WTC11 (cell line): Measurements from ENCODE around the gene DPF1. TPM values are rescaled to one million over a fixed set of nuclear protein-coding genes. Genes with fewer than 3 reads are reported as not detected.

Experiments used
- ATAC-seq: fragments of 200-7000 bp; cut with Tn5 transposase; 2 replicates; pipeline ENCODE4 v1.10.0; 2021; ENCODE audit warnings: mild to moderate bottlenecking, moderate library complexity
- CTCF ChIA-PET: fragments of 300-600 bp; sonication (Branson Sonifier 250); formaldehyde crosslinking; loops from one replicate; lab custom pipeline; 2021; ENCODE audit warnings: antibody characterized with exemption; lab: Charles Lee
- POLR2A ChIA-PET: fragments of 350-600 bp; sonication (Branson Sonifier 250); formaldehyde crosslinking; loops from one replicate; lab custom pipeline; 2021; ENCODE audit warnings: antibody characterized with exemption; lab: Charles Lee
- DNase-seq: peaks from one replicate; pipeline ENCODE4 v3.0.0; 2021; ENCODE audit warnings: low spot score
- H3K27ac Mint-ChIP-seq: 2 replicates; pipeline ENCODE4 v1.8.0; 2021; ENCODE audit warnings: mixed read lengths
- H3K27me3 Mint-ChIP-seq: 2 replicates; pipeline ENCODE4 v1.8.0; 2021; ENCODE audit warnings: low read depth, mild to moderate bottlenecking, moderate library complexity, mixed read lengths
- H3K36me3 Mint-ChIP-seq: 2 replicates; pipeline ENCODE4 v1.8.0; 2021; ENCODE audit warnings: mixed read lengths
- H3K4me1 Mint-ChIP-seq: 2 replicates; pipeline ENCODE4 v1.8.0; 2022; ENCODE audit warnings: mixed read lengths
- H3K4me3 Mint-ChIP-seq: 2 replicates; pipeline ENCODE4 v1.8.0; 2021; ENCODE audit warnings: mild to moderate bottlenecking, moderate library complexity, mixed read lengths
- H3K9me3 Mint-ChIP-seq: 2 replicates; pipeline ENCODE4 v1.8.0; 2021; ENCODE audit warnings: mixed read lengths
- ATF3 ChIP-seq: sonication (generic); formaldehyde crosslinking; conservative IDR thresholded peaks from 2 replicates; pipeline ENCODE4 v1.8.1; 2022; ENCODE audit warnings: mild to moderate bottlenecking, missing genetic modification reagents
- CREB1 ChIP-seq: sonication (generic); formaldehyde crosslinking; IDR thresholded peaks from 2 replicates; pipeline ENCODE4 v1.8.0; 2023; ENCODE audit warnings: mild to moderate bottlenecking, missing genetic modification reagents
- MXD4 ChIP-seq: fragments of 250-450 bp; sonication (Bioruptor Pico); IDR thresholded peaks from 2 replicates; pipeline ENCODE4 v1.8.0; 2021; ENCODE audit warnings: mild to moderate bottlenecking, moderate library complexity, borderline replicate concordance
- MYBL2 ChIP-seq: sonication (generic); formaldehyde crosslinking; IDR thresholded peaks from 2 replicates; pipeline ENCODE4 v1.8.1; 2023; ENCODE audit warnings: mild to moderate bottlenecking, moderate library complexity, missing genetic modification reagents
- NR1H2 ChIP-seq: sonication (generic); formaldehyde crosslinking; IDR thresholded peaks from 2 replicates; pipeline ENCODE4 v1.9.0; 2021; ENCODE audit warnings: mild to moderate bottlenecking, moderate library complexity, missing genetic modification reagents
- NR3C1 ChIP-seq: sonication (generic); formaldehyde crosslinking; conservative IDR thresholded peaks from 2 replicates; pipeline ENCODE4 v1.8.1; 2023; ENCODE audit warnings: low read depth, mild to moderate bottlenecking, missing genetic modification reagents
- ZNF138 ChIP-seq: sonication (generic); formaldehyde crosslinking; conservative IDR thresholded peaks from 2 replicates; pipeline ENCODE4 v1.8.1; 2022; ENCODE audit warnings: mild to moderate bottlenecking, moderate library complexity, missing genetic modification reagents
- ZNF512 ChIP-seq: sonication (generic); formaldehyde crosslinking; IDR thresholded peaks from 2 replicates; pipeline ENCODE4 v1.8.1; 2022; ENCODE audit warnings: missing genetic modification reagents, borderline replicate concordance
- total RNA-seq: library from RNA; stranded (reverse); gene quantifications from 3 replicates; pipeline ENCODE4 v1.2.3, GENCODE V29; 2021
- TF ChIP-seq, protein P1 (sequence below): sonication (generic); formaldehyde crosslinking; IDR thresholded peaks from 2 replicates; pipeline ENCODE4 v1.8.1; 2023; ENCODE audit warnings: mild to moderate bottlenecking, missing genetic modification reagents
- TF ChIP-seq, protein P2 (sequence below): sonication (generic); formaldehyde crosslinking; IDR thresholded peaks from 2 replicates; pipeline ENCODE4 v1.8.0; 2022; ENCODE audit warnings: missing genetic modification reagents
- TF ChIP-seq, protein P3 (sequence below): sonication (generic); formaldehyde crosslinking; IDR thresholded peaks from 2 replicates; pipeline ENCODE4 v1.8.0; 2022; ENCODE audit warnings: mild to moderate bottlenecking, missing genetic modification reagents
- TF ChIP-seq, protein P4 (sequence below): sonication (generic); formaldehyde crosslinking; IDR thresholded peaks from 2 replicates; pipeline ENCODE4 v1.8.1; 2022; ENCODE audit warnings: low read depth, mild to moderate bottlenecking, moderate library complexity, missing genetic modification reagents, borderline replicate concordance

Gene DPF1
- total RNA-seq, 1 experiment from 2014 or later, result 6.8 TPM

- TF ChIP-seq CREB1, result no peak
- TF ChIP-seq, protein P1, sequence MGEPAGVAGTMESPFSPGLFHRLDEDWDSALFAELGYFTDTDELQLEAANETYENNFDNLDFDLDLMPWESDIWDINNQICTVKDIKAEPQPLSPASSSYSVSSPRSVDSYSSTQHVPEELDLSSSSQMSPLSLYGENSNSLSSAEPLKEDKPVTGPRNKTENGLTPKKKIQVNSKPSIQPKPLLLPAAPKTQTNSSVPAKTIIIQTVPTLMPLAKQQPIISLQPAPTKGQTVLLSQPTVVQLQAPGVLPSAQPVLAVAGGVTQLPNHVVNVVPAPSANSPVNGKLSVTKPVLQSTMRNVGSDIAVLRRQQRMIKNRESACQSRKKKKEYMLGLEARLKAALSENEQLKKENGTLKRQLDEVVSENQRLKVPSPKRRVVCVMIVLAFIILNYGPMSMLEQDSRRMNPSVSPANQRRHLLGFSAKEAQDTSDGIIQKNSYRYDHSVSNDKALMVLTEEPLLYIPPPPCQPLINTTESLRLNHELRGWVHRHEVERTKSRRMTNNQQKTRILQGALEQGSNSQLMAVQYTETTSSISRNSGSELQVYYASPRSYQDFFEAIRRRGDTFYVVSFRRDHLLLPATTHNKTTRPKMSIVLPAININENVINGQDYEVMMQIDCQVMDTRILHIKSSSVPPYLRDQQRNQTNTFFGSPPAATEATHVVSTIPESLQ (CRISPR knock-in tag), result no peak
Measured at GRCh38 chr19:38195237-38195636, 28.8 kb downstream of the DPF1 start (continued).

DNA sequence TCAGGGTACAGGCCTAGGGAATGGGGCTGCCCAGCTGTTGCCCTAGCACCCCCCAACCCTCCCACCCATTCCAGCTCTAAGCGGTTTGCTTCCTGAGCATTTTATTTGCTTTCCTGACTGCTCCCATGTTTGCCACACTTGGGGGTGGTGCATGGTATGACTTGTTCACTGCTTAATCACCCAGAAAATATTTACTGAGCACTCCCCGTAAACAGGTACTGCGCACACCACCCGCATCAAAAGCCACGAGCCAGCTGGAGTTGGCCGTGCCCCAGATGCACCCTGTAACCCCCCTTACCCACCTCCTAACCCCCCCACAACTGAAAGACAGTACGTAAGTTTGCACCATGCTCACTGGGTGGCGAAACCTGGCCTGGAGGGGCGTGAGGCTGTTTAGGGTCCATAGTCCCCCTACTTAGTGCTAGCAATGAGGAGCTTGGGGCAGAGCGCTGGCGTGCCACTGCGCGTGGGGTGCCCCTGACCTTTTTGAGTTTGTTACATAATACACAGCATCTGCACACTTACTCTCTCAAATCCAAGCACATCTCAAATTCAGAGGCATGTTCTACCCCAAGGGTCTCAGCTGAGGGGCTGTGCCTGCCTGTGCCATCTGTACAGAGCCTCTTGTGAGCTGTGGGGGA, 29.8 kb downstream of the DPF1 start:
- no peak for TF ChIP-seq ZNF138 (CRISPR knock-in tag)
- TF ChIP-seq, protein P2, sequence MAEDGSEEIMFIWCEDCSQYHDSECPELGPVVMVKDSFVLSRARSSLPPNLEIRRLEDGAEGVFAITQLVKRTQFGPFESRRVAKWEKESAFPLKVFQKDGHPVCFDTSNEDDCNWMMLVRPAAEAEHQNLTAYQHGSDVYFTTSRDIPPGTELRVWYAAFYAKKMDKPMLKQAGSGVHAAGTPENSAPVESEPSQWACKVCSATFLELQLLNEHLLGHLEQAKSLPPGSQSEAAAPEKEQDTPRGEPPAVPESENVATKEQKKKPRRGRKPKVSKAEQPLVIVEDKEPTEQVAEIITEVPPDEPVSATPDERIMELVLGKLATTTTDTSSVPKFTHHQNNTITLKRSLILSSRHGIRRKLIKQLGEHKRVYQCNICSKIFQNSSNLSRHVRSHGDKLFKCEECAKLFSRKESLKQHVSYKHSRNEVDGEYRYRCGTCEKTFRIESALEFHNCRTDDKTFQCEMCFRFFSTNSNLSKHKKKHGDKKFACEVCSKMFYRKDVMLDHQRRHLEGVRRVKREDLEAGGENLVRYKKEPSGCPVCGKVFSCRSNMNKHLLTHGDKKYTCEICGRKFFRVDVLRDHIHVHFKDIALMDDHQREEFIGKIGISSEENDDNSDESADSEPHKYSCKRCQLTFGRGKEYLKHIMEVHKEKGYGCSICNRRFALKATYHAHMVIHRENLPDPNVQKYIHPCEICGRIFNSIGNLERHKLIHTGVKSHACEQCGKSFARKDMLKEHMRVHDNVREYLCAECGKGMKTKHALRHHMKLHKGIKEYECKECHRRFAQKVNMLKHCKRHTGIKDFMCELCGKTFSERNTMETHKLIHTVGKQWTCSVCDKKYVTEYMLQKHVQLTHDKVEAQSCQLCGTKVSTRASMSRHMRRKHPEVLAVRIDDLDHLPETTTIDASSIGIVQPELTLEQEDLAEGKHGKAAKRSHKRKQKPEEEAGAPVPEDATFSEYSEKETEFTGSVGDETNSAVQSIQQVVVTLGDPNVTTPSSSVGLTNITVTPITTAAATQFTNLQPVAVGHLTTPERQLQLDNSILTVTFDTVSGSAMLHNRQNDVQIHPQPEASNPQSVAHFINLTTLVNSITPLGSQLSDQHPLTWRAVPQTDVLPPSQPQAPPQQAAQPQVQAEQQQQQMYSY, result no peak
- ATAC-seq (no peak), DNase-seq (no peak)
- Mint-ChIP-seq H3K27ac (no peak overlapping the region), H3K4me3 (no peak overlapping the region), H3K27me3 (no peaks in the 10 kb centered on the region), H3K36me3 (0 out of 2 replicates have a peak, but pooled peaks cover 2% of the 10 kb centered on the region), H3K9me3 (no peaks in the 10 kb centered on the region), H3K4me1 (no peaks in the 10 kb centered on the region)
- ChIA-PET POLR2A (interaction anchor here (0.6 kb wide), 1 partner anchor 184 kb away, joined by 3 read pairs; no protein-coding TSS in a partner anchor), CTCF (interaction anchor here (0.5 to 3.0 kb wide), 2 partner anchors 11 to 51 kb away, joined by 3 to 17 read pairs; no protein-coding TSS in a partner anchor)

DNA sequence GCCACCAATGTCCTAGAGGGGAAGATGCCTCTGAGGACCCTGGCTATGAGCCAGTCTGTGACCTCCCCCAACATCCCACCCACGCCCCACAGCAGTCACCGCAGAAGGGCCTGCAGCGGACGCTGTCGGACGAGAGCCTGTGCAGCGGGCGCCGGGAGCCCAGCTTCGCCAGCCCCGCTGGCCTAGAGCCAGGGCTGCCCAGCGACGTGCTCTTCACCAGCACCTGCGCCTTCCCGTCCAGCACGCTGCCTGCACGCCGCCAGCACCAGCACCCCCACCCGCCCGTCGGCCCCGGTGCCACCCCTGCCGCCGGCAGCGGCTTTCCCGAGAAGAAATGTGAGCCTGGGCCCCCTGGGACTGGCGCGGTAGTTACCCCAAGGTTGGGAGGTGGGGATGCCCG, 30.6 kb downstream of the DPF1 start:
- Mint-ChIP-seq H3K9me3 (no peaks in the 10 kb centered on the region), H3K27ac (no peak overlapping the region), H3K27me3 (no peaks in the 10 kb centered on the region)
- CTCF ChIA-PET, result interaction anchor here (3.0 kb wide), 1 partner anchor 50 kb away, joined by 17 read pairs; no protein-coding TSS in a partner anchor
- TF ChIP-seq, protein P3, sequence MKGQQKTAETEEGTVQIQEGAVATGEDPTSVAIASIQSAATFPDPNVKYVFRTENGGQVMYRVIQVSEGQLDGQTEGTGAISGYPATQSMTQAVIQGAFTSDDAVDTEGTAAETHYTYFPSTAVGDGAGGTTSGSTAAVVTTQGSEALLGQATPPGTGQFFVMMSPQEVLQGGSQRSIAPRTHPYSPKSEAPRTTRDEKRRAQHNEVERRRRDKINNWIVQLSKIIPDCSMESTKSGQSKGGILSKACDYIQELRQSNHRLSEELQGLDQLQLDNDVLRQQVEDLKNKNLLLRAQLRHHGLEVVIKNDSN (CRISPR knock-in tag), result no peak
- no peak for TF ChIP-seq NR3C1 (CRISPR knock-in tag)
- TF ChIP-seq, protein P4, sequence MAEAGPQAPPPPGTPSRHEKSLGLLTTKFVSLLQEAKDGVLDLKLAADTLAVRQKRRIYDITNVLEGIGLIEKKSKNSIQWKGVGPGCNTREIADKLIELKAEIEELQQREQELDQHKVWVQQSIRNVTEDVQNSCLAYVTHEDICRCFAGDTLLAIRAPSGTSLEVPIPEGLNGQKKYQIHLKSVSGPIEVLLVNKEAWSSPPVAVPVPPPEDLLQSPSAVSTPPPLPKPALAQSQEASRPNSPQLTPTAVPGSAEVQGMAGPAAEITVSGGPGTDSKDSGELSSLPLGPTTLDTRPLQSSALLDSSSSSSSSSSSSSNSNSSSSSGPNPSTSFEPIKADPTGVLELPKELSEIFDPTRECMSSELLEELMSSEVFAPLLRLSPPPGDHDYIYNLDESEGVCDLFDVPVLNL (CRISPR knock-in tag), result no peak
- TF ChIP-seq, all 79 proteins: peak for 0
- DNase-seq (no peak), ATAC-seq (no peak)
- H3K36me3 Mint-ChIP-seq, result 0 out of 2 replicates have a peak, but pooled peaks cover 2% of the 10 kb centered on the region
- H3K4me3 Mint-ChIP-seq, result no peak overlapping the region
- no peaks in the 10 kb centered on the region for H3K4me1 Mint-ChIP-seq
- POLR2A ChIA-PET, result no interaction called here

DNA sequence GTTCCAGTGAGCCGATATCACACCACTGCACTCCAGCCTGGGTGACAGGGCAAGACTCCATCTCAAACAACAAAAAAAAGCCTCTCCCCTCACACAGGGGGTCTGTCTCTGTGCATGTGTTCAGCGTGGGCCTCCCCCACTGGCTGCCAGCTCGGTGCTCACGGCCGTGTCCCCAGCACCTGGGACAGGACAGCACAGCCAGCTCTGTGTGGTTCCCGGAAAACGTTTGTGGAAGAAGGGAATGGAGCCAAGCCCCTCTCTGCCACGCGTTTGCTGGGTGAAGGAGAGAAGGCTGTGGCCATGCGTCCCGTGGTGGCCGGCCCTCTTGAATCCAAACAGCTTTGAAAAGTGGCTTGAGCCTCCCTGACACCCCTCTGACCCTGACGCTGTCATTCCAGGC, 32.3 kb downstream of the DPF1 start:
- ATAC-seq, result no peak
- H3K27ac Mint-ChIP-seq, result peak overlapping the region; percentile 53; the same call in 1 of the 2 replicates
- TF ChIP-seq MXD4 (no peak), ZNF512 (CRISPR knock-in tag) (no peak), MYBL2 (CRISPR knock-in tag) (no peak), ATF3 (CRISPR knock-in tag) (no peak), NR1H2 (CRISPR knock-in tag) (no peak)
- TF ChIP-seq, protein P2, result no peak

More for the DNA sequence above, 32.3 kb downstream of the DPF1 start:
- no peak overlapping the region for H3K4me3 Mint-ChIP-seq
- CTCF ChIA-PET, result interaction anchor here (0.7 to 1.2 kb wide), 2 partner anchors 43 to 49 kb away, joined by 3 read pairs; no protein-coding TSS in a partner anchor
- POLR2A ChIA-PET, result no interaction called here
- H3K4me1 Mint-ChIP-seq, result no peaks in the 10 kb centered on the region
- no peaks in the 10 kb centered on the region for H3K9me3 Mint-ChIP-seq
- no peaks in the 10 kb centered on the region for H3K27me3 Mint-ChIP-seq
- 0 out of 2 replicates have a peak, but pooled peaks cover 2% of the 10 kb centered on the region for H3K36me3 Mint-ChIP-seq
- DNase-seq, result no peak
